GM19238 (cell line): ENCODE measurements around the gene SOCS6.
"Not testable (repeated sequence)": the region's sequence is repeated elsewhere in the genome, so short reads cannot be mapped to it uniquely, and the experiment has no call there.

Source experiments
- DNase-seq: peaks from one replicate; pipeline ENCODE4 v3.0.0; 2011; ENCODE audit warnings: low spot score; ENCODE audit not compliant: insufficient read length

SOCS6 gene

DNA sequence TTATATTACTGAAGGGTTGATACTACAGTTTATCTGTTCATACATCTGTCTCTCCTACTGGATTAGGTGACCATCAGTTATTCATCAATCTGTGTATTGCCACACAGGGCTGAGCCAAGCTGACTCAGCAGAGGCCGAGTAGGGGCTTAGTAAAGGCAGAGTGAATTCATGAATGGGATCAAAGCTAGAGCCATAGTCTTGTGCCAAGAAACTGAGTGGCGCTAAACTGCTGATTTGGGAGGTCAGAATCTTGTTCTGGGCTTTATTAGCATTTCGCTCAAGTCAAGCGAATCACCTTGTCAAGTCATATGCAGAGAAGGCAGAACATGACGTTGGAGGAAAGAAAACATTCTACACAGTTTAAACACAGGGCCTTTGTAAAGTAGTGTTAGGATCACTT is 34.1 kb downstream of the SOCS6 start:
- no peak for DNase-seq

DNA sequence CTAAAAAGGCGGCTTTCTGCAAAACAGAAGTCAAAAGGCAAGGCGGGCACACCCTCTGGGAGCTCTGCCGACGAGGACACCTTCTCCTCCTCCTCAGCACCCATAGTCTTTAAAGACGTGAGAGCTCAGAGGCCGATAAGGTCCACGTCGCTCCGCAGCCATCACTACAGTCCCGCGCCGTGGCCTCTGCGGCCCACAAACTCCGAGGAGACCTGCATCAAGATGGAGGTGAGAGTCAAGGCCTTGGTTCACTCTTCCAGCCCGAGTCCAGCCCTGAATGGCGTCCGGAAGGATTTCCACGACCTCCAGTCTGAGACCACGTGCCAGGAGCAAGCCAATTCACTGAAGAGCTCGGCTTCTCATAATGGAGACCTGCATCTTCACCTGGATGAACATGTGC is 36.1 kb downstream of the SOCS6 start:
- no peak for DNase-seq

DNA sequence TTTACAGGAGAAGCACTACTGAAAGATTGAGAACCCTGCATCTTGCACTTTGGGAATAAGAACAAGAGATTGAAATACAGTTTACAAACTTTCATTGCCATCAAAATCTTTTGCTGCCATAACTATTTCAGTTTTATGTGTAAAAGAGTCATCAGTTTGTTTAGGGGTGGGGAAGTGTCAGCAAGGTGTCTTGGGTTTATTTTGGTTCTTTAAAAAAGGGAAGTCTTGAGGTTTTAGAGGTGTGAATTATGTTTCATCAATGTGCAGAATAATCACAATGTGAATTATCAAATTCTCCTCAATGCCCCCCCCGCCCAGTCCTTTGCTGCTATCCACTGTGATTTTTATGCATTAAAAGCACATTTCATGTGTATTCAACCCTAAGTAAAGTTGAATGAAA is 37.4 kb downstream of the SOCS6 start:
- no peak for DNase-seq

DNA sequence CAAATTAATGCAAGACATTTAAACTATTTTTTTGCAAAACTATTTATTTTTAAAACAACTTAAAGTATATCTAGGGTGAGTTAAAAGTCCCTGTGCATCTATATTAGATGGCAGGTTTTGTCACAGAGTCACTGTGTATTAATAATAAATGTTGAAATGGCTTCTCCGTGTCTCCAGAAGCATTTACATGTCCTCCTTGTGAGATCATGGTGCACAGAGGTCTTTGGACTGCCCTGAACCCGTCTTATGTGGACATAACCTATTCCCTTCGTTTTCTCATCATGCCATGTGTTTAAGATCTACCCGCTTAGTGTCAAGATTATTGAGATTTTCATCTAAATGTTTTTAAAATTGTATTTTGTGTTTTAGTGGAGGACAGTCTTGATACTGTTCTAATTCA is 39.3 kb downstream of the SOCS6 start:
- no peak for DNase-seq

DNA sequence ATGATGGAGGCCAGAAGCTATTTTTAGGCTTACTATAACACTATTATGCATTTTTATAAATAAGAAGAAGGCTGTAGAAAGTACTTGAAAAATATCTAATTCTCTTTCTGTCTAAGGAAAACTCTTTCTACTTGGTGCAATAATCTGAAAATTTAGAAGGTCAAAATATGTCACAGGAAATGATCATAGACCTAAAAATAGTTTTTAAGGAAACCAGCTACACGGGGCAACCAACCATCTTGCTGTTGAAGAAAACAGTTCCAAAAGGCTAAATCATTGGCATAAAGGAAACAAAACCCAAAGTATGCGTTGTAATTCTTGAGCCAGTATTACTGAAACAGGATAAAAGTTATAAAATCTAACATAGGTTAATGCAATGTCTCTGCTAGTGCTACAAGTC is 40.2 kb downstream of the SOCS6 start:
- DNase-seq: no peak

DNA sequence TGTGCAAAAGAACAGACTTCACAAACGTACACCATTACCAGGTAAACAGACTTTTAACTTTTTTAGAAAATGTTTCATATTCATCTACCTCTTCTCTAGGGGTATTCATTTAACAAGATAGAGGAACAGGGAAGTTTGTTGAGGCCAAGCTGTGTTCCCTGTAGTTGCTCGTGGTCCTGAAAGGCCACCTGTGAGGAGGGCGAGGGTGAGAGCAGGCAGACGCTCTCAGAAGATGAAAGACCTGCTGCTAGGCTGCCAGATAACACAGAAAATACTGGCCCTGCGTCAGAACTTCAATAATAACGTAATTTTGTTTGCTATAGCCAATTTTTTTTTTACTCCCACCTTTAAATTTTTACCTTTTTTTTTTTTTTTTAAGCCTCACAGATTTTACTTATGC is 42.0 kb downstream of the SOCS6 start:
- no peak for DNase-seq

DNA sequence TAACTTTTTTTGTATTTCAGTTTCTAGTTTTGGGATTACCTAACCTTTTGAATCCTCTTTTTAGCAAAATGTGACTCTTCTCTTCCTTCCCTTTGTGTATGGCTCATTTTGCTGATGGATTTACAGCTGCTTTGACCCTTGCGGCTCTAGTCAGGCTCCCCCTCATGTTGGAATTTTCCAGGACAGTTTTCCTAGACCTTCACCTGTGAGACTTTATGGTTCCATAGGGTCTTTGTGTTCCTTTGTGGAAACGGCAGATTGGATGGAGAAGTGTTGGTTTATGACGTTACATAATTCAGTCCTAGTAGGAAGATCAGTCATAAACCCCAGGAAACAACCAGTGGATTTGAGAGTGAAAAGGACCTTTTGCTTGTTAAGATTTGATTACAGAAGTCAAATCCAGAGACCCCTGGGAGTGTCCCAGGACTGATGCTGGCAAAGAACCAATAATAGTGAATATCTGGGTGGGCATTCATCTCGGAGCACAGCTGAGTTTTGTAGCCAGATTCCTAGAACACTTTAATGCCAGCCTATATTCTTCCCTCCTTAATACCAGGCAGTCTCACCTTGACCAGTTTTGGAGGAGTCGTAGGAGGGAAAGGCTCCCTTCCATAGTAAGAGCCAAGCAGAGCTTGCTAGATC is 42.7 kb downstream of the SOCS6 start:
- DNase-seq: no peak

DNA sequence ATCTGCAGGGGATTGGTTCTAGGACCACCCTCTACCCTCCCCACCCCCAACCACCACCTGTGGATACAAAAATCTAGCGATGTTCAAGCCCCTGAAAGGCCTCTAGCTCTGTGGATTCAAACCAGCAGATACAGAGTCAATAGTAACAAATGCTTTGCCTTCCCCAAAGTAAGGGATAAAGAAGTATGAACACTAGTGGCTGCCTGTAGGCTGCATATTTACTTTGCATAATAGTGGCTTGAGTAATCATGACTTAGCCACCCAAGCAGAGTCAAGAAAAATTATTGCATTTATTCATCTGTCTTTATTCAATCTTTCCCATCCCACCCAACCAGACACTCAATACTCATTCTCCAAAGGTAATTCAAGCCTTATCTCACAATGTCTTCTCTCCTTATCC is 43.8 kb downstream of the SOCS6 start:
- no peak for DNase-seq

DNA sequence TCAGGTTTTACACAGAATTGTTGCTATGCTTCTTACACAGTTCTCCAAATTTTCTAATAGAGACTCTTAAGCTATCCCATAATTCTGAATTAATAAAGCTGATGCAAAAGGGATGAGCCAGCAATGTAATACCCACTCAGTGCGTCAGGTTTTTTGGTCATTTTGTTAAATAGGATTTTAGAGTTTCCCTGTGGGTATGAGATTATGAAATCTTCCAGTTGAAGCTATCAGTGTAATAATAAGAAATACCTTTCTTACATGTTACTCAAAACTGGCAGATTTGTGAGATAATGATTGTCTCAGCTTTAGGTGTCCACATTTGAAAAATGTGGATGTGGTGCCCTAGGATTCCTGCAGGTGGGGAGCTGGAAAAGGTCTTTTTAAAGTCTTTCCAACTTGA is 44.5 kb downstream of the SOCS6 start:
- no peak for DNase-seq

DNA sequence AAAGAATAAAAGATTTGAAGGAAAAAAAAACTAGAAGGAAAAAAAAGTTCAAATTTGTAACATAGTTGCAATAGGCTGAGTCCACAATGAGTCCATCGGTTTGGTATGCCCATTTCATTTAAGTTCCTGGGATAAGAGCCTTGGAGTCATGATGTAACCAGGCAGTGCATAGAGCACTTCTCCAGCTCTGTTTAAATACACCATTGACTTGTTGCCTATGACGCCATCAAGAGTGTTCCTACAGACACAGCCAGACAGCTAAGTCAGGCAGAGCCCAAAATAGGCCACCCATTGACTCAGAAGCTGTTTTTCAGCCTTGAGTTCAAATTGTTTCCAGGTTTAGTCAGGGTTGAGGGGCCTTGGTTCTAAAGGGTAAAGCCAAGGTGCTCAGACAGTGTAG is 44.9 kb downstream of the SOCS6 start:
- no peak for DNase-seq

DNA sequence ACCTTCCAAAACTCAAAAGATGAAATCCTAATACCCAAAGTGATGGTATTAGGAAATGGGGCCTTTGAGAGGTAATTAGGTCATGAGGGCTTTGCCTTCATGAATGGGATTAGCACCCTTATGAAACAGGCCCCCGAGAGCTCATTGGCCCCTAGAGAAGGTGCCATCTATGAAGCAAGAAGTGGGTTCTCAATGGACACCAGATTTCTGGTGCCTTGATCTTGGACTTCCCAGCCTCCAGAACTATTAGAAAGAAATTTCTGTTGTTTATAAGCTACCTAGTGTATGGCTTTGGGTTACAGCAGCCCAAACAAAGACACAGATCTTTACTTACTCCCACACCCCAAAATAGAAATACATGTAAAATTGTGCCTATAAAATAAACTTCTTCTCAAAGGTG is 45.4 kb downstream of the SOCS6 start:
- DNase-seq: no peak

DNA sequence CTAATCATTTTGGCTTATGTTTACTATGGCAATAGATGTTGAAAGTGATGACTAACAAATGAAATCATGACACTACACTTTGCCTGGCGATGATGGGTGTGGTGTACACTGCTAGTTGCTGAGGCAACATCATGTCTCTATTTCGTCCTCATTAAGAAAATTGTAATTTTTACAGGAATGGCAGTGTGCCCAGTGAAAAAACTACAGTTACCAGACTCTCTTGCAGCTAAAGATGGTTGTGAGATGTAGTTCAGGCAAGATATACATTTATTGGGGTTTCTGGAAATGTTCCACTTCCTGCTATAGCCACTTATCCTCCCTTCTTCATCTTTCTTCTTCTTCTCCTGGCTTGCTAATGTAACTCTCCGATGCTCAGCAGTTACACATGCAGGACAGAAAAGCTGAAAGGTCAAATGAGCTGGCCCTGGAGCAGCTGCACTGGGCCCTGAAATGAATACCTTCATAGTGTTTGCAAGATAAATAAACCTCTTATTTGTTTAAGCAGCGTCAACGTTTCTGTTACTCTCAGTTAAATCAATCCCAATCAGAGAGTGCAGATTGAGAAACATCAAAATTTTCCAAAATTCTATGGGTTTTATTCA is 46.0 kb downstream of the SOCS6 start:
- no peak for DNase-seq

DNA sequence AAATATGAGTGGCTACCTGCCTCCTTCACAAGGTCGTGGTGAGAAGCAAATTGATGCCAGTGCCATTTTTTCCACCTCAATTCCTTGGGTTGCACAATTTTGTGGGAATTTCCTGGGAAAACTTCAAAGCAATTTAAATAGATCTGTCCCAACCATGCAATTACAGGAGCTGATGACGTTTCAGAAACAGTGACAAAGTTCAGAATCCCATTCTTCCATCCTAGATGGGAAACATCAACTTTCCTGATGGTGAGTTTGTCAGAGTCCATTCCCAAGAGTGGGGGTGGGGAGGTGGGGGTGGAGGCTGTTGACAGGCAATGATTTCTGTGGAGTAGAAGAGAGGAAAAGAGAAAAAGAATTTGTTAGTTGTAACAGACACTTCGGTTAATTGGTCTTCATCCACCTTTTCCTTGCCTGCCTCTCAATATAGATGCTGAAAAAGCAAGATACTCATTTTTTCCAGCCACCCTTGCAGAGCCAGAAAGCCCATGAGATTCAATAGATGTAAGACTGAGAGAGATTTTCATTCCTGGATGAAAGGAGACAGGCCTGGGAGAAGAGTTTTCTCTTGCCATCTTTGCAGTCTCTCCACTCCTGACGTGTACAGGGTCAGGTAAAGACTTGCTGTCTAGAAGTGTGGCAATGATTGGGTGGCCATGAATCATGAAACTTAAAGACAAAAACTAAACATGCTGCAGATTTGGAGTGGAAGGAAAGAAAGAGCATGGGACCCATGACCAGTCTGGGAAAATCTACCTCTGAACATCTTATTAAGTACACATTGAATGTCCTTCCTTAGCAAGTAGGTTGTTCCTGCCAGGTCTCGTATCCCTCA is 47.3 kb downstream of the SOCS6 start:
- no peak for DNase-seq

DNA sequence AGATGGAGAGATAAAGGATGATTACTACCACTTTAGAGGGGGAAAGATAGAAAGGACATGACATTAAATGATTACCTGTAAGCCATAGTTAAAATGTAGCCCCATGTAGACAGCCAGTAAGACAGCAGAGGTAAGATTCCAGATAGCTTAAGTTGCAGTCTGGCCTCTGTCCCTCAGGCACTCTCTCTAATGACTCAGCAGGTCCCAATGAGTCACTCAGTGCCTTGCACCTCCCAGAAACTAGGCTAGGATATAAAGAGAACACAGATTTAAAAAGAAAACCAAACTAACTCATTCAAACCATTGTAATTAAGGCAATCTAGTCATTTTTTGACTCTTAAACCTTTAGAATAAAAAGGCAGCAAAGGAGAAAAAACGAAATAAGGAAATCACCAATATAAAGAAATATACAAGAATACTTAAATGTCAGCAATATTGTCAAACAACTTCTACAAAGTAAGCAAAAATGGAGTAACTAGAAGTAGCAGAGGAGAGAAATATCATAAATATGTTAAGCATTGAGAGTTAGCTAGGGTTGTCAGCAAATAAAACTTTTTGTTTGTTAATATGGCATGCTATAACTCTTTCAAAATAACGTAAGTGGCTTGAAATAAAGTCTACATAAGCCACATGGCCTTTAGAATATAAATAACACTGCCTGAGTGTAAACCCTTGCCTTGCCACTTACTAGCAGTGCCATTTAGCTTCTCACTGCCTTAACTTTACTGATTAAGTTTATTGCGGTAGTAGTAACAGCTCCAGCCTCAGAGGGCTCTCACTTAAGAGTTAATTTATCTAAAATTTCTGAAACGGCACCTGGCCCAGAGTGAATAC is 48.5 kb downstream of the SOCS6 start:
- no peak for DNase-seq

DNA sequence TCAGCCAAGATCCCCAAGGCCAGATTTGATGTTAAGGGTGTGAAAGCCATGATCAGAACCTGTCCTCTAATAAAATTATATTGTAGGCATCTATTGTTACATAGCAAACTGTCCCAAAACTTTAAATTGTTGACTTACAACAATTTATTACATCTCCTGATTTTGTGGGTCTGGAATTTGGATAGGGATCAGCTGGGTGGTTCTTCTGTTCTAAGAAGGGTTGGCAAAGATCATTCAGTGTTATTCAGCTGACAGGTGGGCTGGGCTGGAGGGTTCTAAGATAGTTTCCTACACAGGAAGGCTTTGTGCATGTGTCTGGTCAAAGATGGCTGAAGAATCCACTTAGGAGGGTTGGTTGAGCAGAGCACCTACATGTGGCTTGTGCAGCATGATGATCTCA is 50.0 kb downstream of the SOCS6 start:
- DNase-seq: no peak

DNA sequence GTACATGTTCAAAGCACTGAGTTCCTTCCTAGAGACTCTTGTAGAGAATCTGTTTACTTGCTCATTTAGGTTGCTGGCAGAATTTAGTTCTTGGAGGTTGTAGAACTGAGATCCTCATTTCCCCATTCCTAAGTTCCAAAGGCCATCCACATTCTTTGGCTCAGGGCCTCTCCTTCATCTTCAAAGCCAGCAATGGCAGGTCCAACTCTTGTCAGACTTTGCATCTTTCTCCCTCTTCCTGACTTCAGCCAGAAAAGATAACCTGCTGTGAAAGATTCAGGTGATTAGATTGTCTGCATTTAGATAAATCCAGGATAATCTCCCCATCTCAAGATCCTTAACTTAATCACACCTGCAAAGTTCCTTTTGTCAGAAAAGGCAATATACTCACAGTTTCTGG is 51.1 kb downstream of the SOCS6 start:
- DNase-seq: no peak

DNA sequence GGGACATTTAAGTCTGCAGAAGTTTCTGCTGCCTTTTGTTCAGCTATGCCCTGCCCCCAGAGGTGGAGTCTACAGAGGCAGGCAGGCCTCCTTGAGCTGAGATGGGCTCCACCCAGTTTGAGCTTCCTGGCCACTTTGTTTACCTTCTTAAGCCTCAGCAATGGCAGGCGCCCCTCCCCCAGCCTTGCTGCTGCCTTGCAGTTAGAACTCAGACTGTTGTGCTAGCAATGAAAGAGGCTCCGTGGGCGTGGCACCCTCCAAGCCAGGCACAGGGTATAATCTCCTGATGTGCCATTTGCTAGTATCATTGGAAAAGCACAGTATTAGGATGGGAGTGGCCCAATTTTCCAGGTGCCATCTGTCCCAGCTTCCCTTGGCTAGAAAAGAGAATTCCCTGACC is 59.6 kb downstream of the SOCS6 start:
- not testable (repeated sequence) for DNase-seq

DNA sequence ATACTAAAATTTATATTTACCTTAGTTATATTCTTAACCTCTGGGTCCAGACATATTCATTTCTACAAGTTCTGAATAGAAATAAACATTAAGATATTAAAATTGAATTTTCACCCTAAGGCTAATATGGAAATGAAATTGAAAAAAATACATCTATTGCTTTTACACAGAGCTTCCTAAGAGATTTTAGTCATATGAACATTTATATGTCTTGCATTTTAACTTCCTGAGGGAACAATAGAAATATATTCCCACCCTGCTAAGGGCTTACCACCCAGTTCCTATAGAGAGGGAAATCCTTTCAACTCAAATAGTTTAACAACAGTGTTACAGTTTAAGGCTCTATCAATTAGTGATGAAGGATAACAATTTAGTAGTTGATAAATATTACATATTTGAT is 60.5 kb downstream of the SOCS6 start:
- DNase-seq: no peak

DNA sequence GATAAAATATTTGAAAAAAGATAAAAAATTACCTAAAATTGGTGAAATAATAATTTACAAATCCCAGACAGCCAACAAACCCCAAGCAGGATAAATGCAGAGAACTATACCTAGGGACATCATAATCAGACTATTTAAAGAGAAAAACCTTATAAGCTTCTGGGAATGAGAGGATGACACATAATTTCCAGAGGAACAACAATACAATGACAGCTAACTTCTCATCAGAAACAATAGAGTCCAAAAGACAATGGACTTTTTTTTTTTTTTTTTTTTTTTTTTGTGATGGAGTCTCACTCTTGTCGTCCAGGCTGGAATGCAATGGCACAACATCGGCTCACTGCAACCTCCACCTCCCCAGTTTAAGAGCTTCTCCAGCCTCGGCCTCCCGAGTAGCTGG is 65.2 kb downstream of the SOCS6 start:
- no peak for DNase-seq

DNA sequence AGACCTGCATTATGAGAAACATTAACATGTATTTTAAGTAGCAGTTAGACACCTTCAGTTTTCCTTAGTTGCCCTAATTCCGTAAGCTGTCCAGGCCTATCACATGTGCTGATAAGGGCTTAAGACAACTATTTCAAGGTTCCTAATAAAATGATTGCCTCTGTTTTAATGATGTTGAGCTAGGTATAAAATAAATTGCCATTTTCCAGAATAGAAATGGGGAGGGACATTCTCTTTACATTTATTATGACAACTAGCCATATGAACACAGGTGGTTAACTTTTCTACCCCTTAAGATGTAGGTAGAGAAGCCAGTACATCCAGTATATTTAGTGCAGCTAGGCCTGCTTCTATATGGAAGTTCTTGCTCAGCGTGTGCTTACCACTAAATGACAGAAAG is 65.9 kb downstream of the SOCS6 start:
- no peak for DNase-seq

DNA sequence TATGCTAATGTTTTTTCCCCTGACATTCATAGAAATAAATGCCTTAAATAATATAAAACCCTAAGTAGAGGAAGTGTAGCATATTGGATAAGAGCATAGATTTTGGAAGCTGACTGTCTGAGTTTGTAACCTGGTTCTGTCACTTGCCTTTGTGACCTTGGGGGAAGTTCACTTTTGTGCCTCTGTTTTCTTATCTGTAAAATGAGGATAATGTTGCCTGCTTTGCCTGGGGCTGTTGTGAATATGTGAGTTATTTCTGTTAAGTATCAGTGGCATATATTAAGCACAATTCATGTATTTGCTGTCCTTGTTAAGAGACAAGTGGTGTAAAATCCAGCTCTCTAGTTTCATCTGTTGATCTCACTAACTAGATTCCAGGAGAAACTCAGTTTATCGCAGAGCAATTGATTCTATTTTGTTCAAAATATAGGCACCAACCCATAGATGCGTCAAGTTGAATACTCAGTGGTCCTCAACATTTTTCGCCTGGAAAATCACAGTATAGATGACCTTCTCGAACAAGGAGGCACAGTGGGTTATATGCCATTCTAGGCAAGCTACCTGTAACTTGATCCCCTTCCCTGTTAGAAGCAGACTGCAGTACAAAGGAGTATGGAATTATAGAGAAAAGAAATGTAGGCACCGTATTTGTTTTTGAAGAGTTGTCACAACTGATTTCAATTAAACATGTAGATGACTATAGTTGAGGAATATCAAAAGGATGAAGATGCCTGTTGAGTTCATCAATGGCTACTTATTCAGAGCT is 67.0 kb downstream of the SOCS6 start:
- no peak for DNase-seq
